Immature natural killer cell (primary cell): Measurements from ENCODE around the gene TUBB2A. TPM values are rescaled to one million over a fixed set of nuclear protein-coding genes. Genes with fewer than 3 reads are reported as not detected.
"Not testable (repeated sequence)": the region's sequence is repeated elsewhere in the genome, so short reads cannot be mapped to it uniquely, and the experiment has no call there.

Experiments
- DNase-seq, 3 donors: peaks; one replicate each; pipeline ENCODE4 v3.0.0; 2022; ENCODE audit warnings: mixed read lengths in 1 of 3
- H3K27ac Mint-ChIP-seq, 6 donors: one replicate each; pipeline ENCODE4 v1.8.0; 2020; ENCODE audit warnings: mixed read lengths in 6 of 6, mild to moderate bottlenecking in 5 of 6, inconsistent platforms in 4 of 6, moderate library complexity in 3 of 6
- H3K27me3 Mint-ChIP-seq, 3 donors: one replicate each; pipeline ENCODE4 v1.8.0; 2020 to 2021; ENCODE audit warnings: low read depth in 3 of 3, mild to moderate bottlenecking in 3 of 3, mixed read lengths in 3 of 3, moderate library complexity in 3 of 3, inconsistent platforms in 1 of 3
- H3K36me3 Mint-ChIP-seq, 3 donors: one replicate each; pipeline ENCODE4 v1.8.0; 2020; ENCODE audit warnings: mixed read lengths in 3 of 3, inconsistent platforms in 2 of 3, mild to moderate bottlenecking in 2 of 3
- H3K4me1 Mint-ChIP-seq, 2 donors: one replicate each; pipeline ENCODE4 v1.8.0; 2020; ENCODE audit warnings: inconsistent platforms in 2 of 2, mild to moderate bottlenecking in 2 of 2, mixed read lengths in 2 of 2, moderate library complexity in 1 of 2
- H3K4me3 Mint-ChIP-seq, 5 donors: one replicate each; pipeline ENCODE4 v1.8.0; 2020; ENCODE audit warnings: mild to moderate bottlenecking in 5 of 5, mixed read lengths in 5 of 5, inconsistent platforms in 3 of 5, moderate library complexity in 3 of 5
- H3K9me3 Mint-ChIP-seq, 6 donors: one replicate each; pipeline ENCODE4 v1.8.0; 2020; ENCODE audit warnings: mild to moderate bottlenecking in 6 of 6, mixed read lengths in 6 of 6, inconsistent platforms in 4 of 6, moderate library complexity in 3 of 6
- polyA plus RNA-seq, 3 donors: library from polyadenylated mRNA; unstranded; fragments of 300-500 nt; fragmentation: Illumina TruSeq; gene quantifications; one replicate each; pipeline ENCODE4 v1.2.3, GENCODE V29; 2021

TUBB2A gene
- polyA plus RNA-seq, 3 donors from 2014 or later, result 1.4 to 3.8 (median 2.9) TPM

DNA sequence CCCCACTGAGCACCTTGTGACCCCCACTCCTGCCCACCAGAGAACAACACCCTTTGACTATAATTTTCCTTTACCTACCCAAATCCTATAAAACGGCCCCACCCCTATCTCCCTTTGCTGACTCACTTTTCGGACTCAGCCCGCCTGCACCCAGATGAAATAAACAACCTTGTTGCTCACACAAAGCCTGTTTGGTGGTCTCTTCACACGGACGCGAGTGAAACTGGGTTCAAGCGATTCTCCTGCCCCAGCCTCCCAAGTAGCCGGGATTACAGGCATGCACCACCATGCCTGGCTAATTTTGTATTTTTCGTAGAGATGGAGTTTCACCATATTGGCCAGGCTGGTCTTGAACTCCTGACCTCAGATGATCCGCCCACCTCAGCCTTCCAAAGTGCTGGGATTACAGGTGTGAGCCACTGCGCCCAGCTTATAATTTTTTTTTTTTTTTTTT, 16.3 kb upstream of the TUBB2A start:
- H3K4me3 Mint-ChIP-seq, H3K27ac Mint-ChIP-seq, H3K36me3 Mint-ChIP-seq, H3K9me3 Mint-ChIP-seq, H3K27me3 Mint-ChIP-seq, DNase-seq, H3K4me1 Mint-ChIP-seq: not testable (repeated sequence)

GRCh38 chr6:3172789-3173188, 15.4 kb upstream of the TUBB2A start:
- not testable (repeated sequence) for H3K36me3 Mint-ChIP-seq, H3K27ac Mint-ChIP-seq, H3K9me3 Mint-ChIP-seq, H3K4me3 Mint-ChIP-seq, DNase-seq, H3K4me1 Mint-ChIP-seq, H3K27me3 Mint-ChIP-seq

DNA sequence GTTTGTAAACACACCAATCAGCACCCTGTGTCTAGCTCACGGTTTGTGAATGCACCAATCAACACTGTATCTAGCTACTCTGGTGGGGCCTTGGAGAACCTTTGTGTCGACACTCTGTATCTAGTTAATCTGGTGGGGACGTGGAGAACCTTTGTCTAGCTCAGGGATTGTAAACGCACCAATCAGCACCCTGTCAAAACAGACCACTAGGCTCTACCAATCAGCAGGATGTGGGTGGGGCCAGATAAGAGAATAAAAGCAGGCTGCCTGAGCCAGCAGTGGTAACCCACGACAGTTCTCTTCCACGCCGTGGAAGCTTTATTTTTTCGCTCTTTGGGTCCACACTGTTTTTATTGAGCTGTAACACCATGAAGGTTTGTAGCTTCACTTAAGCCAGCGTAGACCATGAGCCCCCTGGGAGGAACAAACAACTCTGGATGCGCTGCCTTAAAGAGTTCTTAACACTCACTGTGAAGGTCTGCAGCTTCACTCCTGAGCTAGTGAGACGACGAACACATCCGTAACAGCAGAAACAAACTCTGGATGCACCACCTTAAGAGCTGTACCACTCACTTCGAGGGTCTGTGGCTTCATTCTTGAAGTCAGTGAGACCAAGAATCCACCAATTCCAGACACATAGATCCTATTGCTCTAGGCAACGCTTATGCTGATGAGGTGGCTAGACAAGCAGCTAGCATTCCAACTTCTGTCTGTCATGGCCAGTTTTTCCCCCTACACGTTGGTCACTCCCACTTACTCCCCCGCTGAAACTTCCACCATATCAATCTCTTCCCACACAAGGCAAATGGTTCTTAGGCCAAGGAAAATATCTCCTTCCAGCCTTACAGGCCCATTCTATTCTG, 14.2 kb upstream of the TUBB2A start:
- H3K27ac Mint-ChIP-seq, result not testable (repeated sequence)

GRCh38 chr6:3170676-3171075, 13.3 kb upstream of the TUBB2A start:
- not testable (repeated sequence) for H3K27ac Mint-ChIP-seq, H3K4me1 Mint-ChIP-seq, DNase-seq, H3K27me3 Mint-ChIP-seq, H3K36me3 Mint-ChIP-seq, H3K9me3 Mint-ChIP-seq, H3K4me3 Mint-ChIP-seq

More for the DNA sequence above, 14.2 kb upstream of the TUBB2A start:
- not testable (repeated sequence) for H3K4me3 Mint-ChIP-seq, DNase-seq, H3K4me1 Mint-ChIP-seq, H3K27me3 Mint-ChIP-seq, H3K9me3 Mint-ChIP-seq, H3K36me3 Mint-ChIP-seq

GRCh38 chr6:3168046-3168445, 10.7 kb upstream of the TUBB2A start:
- H3K36me3 Mint-ChIP-seq, DNase-seq, H3K4me3 Mint-ChIP-seq, H3K4me1 Mint-ChIP-seq, H3K9me3 Mint-ChIP-seq, H3K27ac Mint-ChIP-seq: not testable (repeated sequence)
- H3K27me3 Mint-ChIP-seq, result peaks cover 5 to 10% (median 8%) of the 10 kb centered on the region in 3 donors

- H3K36me3 Mint-ChIP-seq, H3K27ac Mint-ChIP-seq, H3K4me1 Mint-ChIP-seq, H3K4me3 Mint-ChIP-seq, H3K9me3 Mint-ChIP-seq, DNase-seq: not testable (repeated sequence)
- H3K27me3 Mint-ChIP-seq, result peaks cover 6 to 15% (median 9%) of the 10 kb centered on the region in 3 donors
These were observed 9.3 kb upstream of the TUBB2A start for GRCh38 chr6:3166535-3167225.

DNA sequence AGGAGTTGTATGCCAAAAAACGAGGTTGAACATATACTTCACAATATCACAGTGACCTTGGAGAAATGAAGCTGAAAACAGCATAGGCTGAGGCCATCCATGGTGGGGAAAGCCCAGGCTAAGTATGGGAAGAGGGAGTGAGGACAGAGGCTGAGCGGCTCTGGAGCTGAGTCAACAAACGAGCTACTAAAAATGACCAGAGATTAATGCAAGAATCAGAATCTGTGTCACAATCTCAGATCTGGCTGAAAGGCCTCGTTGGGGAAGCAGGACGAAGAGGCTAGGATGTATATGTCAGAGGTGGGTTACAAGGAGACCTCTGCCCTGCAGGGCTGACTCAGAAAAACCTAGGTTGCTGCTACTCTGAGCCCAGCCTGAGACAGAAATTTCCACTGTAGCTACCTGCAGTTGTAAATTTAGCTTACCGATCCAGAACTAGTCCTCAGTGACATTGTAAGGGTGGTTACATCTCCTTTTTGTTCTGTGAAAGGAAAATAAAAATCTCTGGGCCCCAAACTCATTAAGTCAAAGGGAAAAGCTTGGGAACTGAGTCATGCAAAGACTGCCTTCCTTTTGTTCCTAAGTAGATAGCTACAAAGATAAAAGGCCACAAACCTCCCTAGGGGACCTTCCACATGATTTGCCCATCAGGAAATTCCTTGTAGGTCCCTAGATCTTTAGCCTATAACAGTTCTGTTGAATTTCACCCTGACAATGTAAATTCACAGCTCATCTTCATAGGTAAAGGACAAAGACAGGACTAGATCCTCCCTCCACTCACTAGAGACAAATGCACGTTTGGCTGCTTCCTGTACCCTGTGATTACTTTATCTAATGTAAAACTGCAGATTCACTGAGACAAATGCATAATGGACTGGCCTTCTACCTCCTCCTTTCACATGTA, 8.5 kb upstream of the TUBB2A start:
- DNase-seq, result no peak
- Mint-ChIP-seq H3K27ac (no peak overlapping the region), H3K36me3 (no peaks in the 10 kb centered on the region), H3K27me3 (peaks cover 6 to 15% (median 9%) of the 10 kb centered on the region in 3 donors), H3K9me3 (no peaks in the 10 kb centered on the region), H3K4me1 (peaks cover 9 to 10% of the 10 kb centered on the region in 2 donors), H3K4me3 (no peak overlapping the region)

- Mint-ChIP-seq H3K36me3 (no peaks in the 10 kb centered on the region), H3K27me3 (peaks cover 8 to 17% (median 9%) of the 10 kb centered on the region in 3 donors), H3K4me3 (peak overlapping the region in 1 of 5 donors; percentile 30), H3K9me3 (no peaks in the 10 kb centered on the region), H3K4me1 (peaks cover 9 to 13% of the 10 kb centered on the region in 2 donors), H3K27ac (no peak overlapping the region)
- no peak for DNase-seq
These were observed 7.0 kb upstream of the TUBB2A start for GRCh38 chr6:3164388-3164787.

DNA sequence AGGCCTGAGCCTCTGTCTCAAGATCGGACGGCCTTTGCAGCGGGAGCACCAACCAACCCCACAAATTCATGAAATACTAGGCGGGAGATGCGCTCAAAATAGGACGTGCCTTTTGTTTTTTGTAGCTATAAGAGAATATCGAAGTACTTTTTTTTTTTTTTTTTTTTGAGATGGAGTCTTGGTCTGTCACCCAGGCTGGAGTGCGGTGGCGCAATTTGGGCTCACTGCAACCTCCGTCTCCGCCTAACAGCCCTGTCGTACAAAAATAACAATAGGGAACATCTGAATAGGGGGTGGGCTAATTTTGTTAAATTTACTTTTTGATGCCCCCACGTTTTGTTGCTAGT, 5.9 kb upstream of the TUBB2A start:
- Mint-ChIP-seq H3K27me3 (peaks cover 10 to 18% (median 14%) of the 10 kb centered on the region in 3 donors), H3K4me3 (peak overlapping the region; percentile 78 to 87 (median 79)), H3K27ac (peak overlapping the region in 1 of 6 donors; percentile 37), H3K9me3 (no peaks in the 10 kb centered on the region), H3K36me3 (no peaks in the 10 kb centered on the region), H3K4me1 (peaks cover 14 to 15% of the 10 kb centered on the region in 2 donors)
- no peak for DNase-seq

- Mint-ChIP-seq H3K4me1 (peaks cover 17 to 18% of the 10 kb centered on the region in 2 donors), H3K27me3 (peaks cover 12 to 20% (median 17%) of the 10 kb centered on the region in 3 donors), H3K4me3 (peak overlapping the region; percentile 78 to 87 (median 79)), H3K9me3 (no peaks in the 10 kb centered on the region), H3K27ac (peak overlapping the region in 2 of 6 donors; percentile 22 to 24), H3K36me3 (no peaks in the 10 kb centered on the region)
- DNase-seq, result peak; percentile 30 to 46 (median 40)
These were observed 5.4 kb upstream of the TUBB2A start for GRCh38 chr6:3162565-3163247.

- no peaks in the 10 kb centered on the region for H3K36me3 Mint-ChIP-seq
- peak overlapping the region in 1 of 6 donors; percentile 0 for H3K27ac Mint-ChIP-seq
- peak overlapping the region; percentile 52 to 76 (median 73) for H3K4me3 Mint-ChIP-seq
- DNase-seq, result no peak
- peaks cover 12 to 20% (median 15%) of the 10 kb centered on the region in 3 donors for H3K27me3 Mint-ChIP-seq
- no peaks in the 10 kb centered on the region for H3K9me3 Mint-ChIP-seq
- H3K4me1 Mint-ChIP-seq, result peaks cover 17 to 18% of the 10 kb centered on the region in 2 donors
These were observed 4.7 kb upstream of the TUBB2A start for GRCh38 chr6:3162067-3162497.

GRCh38 chr6:3159805-3160781, 2.7 kb upstream of the TUBB2A start:
- Mint-ChIP-seq H3K27me3 (peaks cover 18 to 25% (median 23%) of the 10 kb centered on the region in 3 donors), H3K4me3 (peak overlapping the region in 3 of 5 donors; percentile 3 to 14 (median 14)), H3K27ac (peak overlapping the region in 1 of 6 donors; percentile 66), H3K4me1 (peaks cover 23 to 27% of the 10 kb centered on the region in 2 donors), H3K9me3 (no peaks in the 10 kb centered on the region), H3K36me3 (no peaks in the 10 kb centered on the region)
- peak in 2 of 3 donors; percentile 12 to 39 for DNase-seq
